Measurements from ENCODE around the gene NHLRC2.

NHLRC2 gene

GRCh38 chr10:113945075-113945686 is 90.7 kb downstream of the NHLRC2 start:
- DNase-seq, result peak in 1 of 2 experiments; percentile 37

- no peak for DNase-seq
These were observed 91.2 kb downstream of the NHLRC2 start for GRCh38 chr10:113945687-113946085.

- no peak for DNase-seq
These were observed 93.0 kb downstream of the NHLRC2 start for GRCh38 chr10:113947184-113948041.

GRCh38 chr10:113948048-113948447 is 93.6 kb downstream of the NHLRC2 start:
- DNase-seq, result no peak

- DNase-seq, result no peak
These were observed 95.8 kb downstream of the NHLRC2 start for GRCh38 chr10:113950268-113950667.

GRCh38 chr10:113953505-113954272 is 99.2 kb downstream of the NHLRC2 start:
- DNase-seq, result peak in 1 of 2 experiments; percentile 8

GRCh38 chr10:113954409-113954808 is 99.9 kb downstream of the NHLRC2 start:
- no peak for DNase-seq

- DNase-seq, result no peak
These were observed 102.6 kb downstream of the NHLRC2 start for GRCh38 chr10:113957013-113957412.

GRCh38 chr10:113958631-113959382 is 104.3 kb downstream of the NHLRC2 start:
- no peak for DNase-seq

- DNase-seq, result no peak
These were observed 104.9 kb downstream of the NHLRC2 start for GRCh38 chr10:113959383-113959760.

GRCh38 chr10:113960617-113961181 is 106.2 kb downstream of the NHLRC2 start:
- no peak for DNase-seq

GRCh38 chr10:113961182-113962031 is 106.9 kb downstream of the NHLRC2 start:
- DNase-seq, result no peak

- no peak for DNase-seq
These were observed 110.6 kb downstream of the NHLRC2 start for GRCh38 chr10:113965077-113965476.

- DNase-seq, result no peak
These were observed 111.2 kb downstream of the NHLRC2 start for GRCh38 chr10:113965683-113966082.

Measured in SW 1271 (cell line).